Right lobe of liver (tissue), 6 donors: Measurements from ENCODE around the gene CFAP251. TPM values are rescaled to one million over a fixed set of nuclear protein-coding genes. Genes with fewer than 3 reads are reported as not detected.

Experiments used
- ATAC-seq, 4 donors: fragments of 200-7000 bp; cut with Tn5 transposase; one replicate each; pipeline ENCODE4 v1.9.1; 2020; ENCODE audit warnings: mild to moderate bottlenecking in 4 of 4, moderate library complexity in 4 of 4
- DNase-seq, 3 donors: peaks; one replicate each; pipeline ENCODE4 v3.0.0-alpha.2; 2020
- H3K27ac ChIP-seq, 3 donors: fragments of 200-600 bp; one replicate each; pipeline ENCODE4 v1.8.0; 2022
- H3K27me3 ChIP-seq, 2 donors: fragments of 200-600 bp; one replicate each; pipeline ENCODE4 v1.8.0; 2022
- H3K36me3 ChIP-seq, 4 donors: fragments of 200-600 bp; sonication (generic) in 1 of 4; one replicate each; pipeline versions ENCODE4 v1.5.1 to v1.8.0; 2017 to 2022; ENCODE audit warnings: control low read depth in 1 of 4
- H3K4me1 ChIP-seq, 4 donors: fragments of 200-600 bp; sonication (generic) in 1 of 4; one replicate each; pipeline versions ENCODE4 v1.5.1 to v1.8.0; 2017 to 2022; ENCODE audit warnings: control low read depth in 1 of 4
- H3K4me3 ChIP-seq, 3 donors: fragments of 200-600 bp; one replicate each; pipeline ENCODE4 v1.8.0; 2022
- H3K9me3 ChIP-seq, 4 donors: fragments of 200-600 bp; sonication (generic) in 1 of 4; one replicate each; pipeline versions ENCODE4 v1.5.1 to v1.8.0; 2017 to 2022; ENCODE audit warnings: control low read depth in 1 of 4
- CTCF ChIP-seq, 4 donors: fragments of 200-600 bp in 3 of 4; fragments of 450-650 bp in 1 of 4; IDR thresholded peaks; one replicate each; pipeline versions ENCODE4 v1.5.1 to v1.8.0; 2016 to 2022; ENCODE audit warnings: antibody characterized with exemption in 4 of 4, mild to moderate bottlenecking in 2 of 4
- POLR2A ChIP-seq: fragments of 450-650 bp; IDR thresholded peaks from one replicate; pipeline ENCODE4 v1.6.1; 2017; ENCODE audit warnings: antibody characterized with exemption, mild to moderate bottlenecking
- WGBS: methylation state at CpG from one replicate; pipeline ENCODE4 v1.1.6; 2018; ENCODE audit warnings: low coverage, low lambda C conversion rate; ENCODE audit not compliant: insufficient coverage; ENCODE audit errors: missing lambda C conversion rate; 5-methylcytosine and 5-hydroxymethylcytosine counted together
- intact Hi-C, 2 donors: fragments of 100-400 bp; cut with DNase I; formaldehyde crosslinking; loops; one replicate each; pipeline versions ENCODE4 v1.11.2 to v1.14.1; 2022
- total RNA-seq, 6 experiments: library from RNA; depleted of rRNA in 2 of 6; stranded (reverse); fragments of >200 nt in 2 of 6; fragmentation: NEBNext Ultra II Directional in 3 of 6; extraction: Animal tissue kit (Norgen Biotek cat#: 25700) in 3 of 6; gene quantifications; one replicate each; pipeline versions ENCODE4 v1.1.0 to v1.2.4, GENCODE V29; 2016 to 2023
- donor health status: DM: no; HTN: yes; CAD: no.
- donor health status: DM: no; HTN: no; CAD: no.
- donor health status: DM: no; HTN: no; CAD: no.
- donor health status: DM: no; HTN: yes; CAD: no.
- donor health status: DM: no; HTN: yes; CAD: no.

The CFAP251 gene
- total RNA-seq, 6 experiments from 2014 or later: 1.0 to 6.2 (median 2.4) TPM

GRCh38 chr12:121892673-121893561, 25.5 kb upstream of the CFAP251 start:
- DNase-seq (no peak), ATAC-seq (no peak)
- TF ChIP-seq POLR2A (no peak), CTCF (IDR thresholded peaks at IDR 0.05) (no peak)
- H3K9me3 ChIP-seq: no peaks in the 10 kb centered on the region
- 80% methylated on average over 8 of the region's 13 CpGs for WGBS
- H3K27me3 ChIP-seq: no peaks in the 10 kb centered on the region
- H3K27ac ChIP-seq: no peak overlapping the region
- no peak overlapping the region for H3K4me3 ChIP-seq
- peaks cover 0 to 18% (median 5%) of the 10 kb centered on the region in 4 donors for H3K4me1 ChIP-seq
- intact Hi-C loops: loop anchor here in 1 of 2 donors (10.0 kb wide), 1 partner anchor 78 kb away; no protein-coding TSS in a partner anchor
- H3K36me3 ChIP-seq: peaks cover 0 to 26% (median 16%) of the 10 kb centered on the region in 4 donors

GRCh38 chr12:121893961-121894460, 24.4 kb upstream of the CFAP251 start:
- peak overlapping the region in 2 of 3 donors; percentile 15 to 44 for H3K27ac ChIP-seq
- no peak for TF ChIP-seq POLR2A
- no peak for TF ChIP-seq CTCF (IDR thresholded peaks at IDR 0.05)
- H3K4me1 ChIP-seq: peaks cover 0 to 25% (median 5%) of the 10 kb centered on the region in 4 donors
- 14% methylated on average over 1 of the region's 1 CpG for WGBS
- H3K36me3 ChIP-seq: peaks cover 0 to 28% (median 17%) of the 10 kb centered on the region in 4 donors
- DNase-seq (no peak), ATAC-seq (peak; percentile 67 to 80 (median 72))
- no peaks in the 10 kb centered on the region for H3K27me3 ChIP-seq
- H3K4me3 ChIP-seq: no peak overlapping the region
- no peaks in the 10 kb centered on the region for H3K9me3 ChIP-seq
- intact Hi-C loops: loop anchor here in 1 of 2 donors (10.0 kb wide), 1 partner anchor 79 kb away; no protein-coding TSS in a partner anchor

- Histone ChIP-seq H3K27ac (no peak overlapping the region), H3K27me3 (no peaks in the 10 kb centered on the region), H3K36me3 (peaks cover 0 to 34% (median 20%) of the 10 kb centered on the region in 4 donors), H3K4me3 (no peak overlapping the region), H3K9me3 (no peaks in the 10 kb centered on the region), H3K4me1 (peaks cover 0 to 19% (median 5%) of the 10 kb centered on the region in 4 donors)
- ATAC-seq (peak; percentile 33 to 62 (median 55)), DNase-seq (no peak)
- 22% methylated on average over 1 of the region's 7 CpGs for WGBS
- TF ChIP-seq CTCF (IDR thresholded peaks at IDR 0.05) (peak in 3 of 4 donors; percentile 6 to 22 (median 14)), POLR2A (no peak)
- intact Hi-C loops: loop anchor here in 1 of 2 donors (10.0 kb wide), 1 partner anchor 80 kb away; no protein-coding TSS in a partner anchor
These were observed 23.8 kb upstream of the CFAP251 start for GRCh38 chr12:121894633-121895032.

DNA sequence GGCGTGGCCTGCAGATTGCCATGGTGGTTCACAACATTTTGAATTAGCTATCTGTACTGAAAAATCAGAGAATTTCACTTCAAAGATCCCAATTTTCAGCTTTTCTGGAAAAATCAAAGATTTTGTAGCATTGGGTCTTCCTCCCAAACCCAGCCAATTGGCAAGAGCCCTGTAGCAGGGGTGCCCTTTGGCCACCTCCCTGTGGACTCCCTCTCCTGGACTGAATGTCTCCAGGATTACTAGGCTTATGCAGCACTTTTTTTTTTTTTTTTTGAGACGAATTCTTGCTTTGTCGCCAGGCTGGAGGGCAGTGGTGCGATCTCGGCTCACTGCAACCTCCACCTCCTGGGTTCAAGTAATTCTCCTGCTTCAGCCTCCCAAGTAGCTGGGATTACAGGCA, 20.1 kb upstream of the CFAP251 start:
- peak in 3 of 4 donors; percentile 48 to 69 (median 53) for ATAC-seq
- Histone ChIP-seq H3K4me3 (no peak overlapping the region), H3K4me1 (peaks cover 0 to 15% (median 5%) of the 10 kb centered on the region in 4 donors), H3K27me3 (no peaks in the 10 kb centered on the region), H3K9me3 (no peaks in the 10 kb centered on the region), H3K27ac (peak overlapping the region in 1 of 3 donors; percentile 24), H3K36me3 (peaks cover 0 to 66% (median 36%) of the 10 kb centered on the region in 4 donors)
- no peak for DNase-seq
- intact Hi-C loops: loop anchor here in 1 of 2 donors (10.0 kb wide), 1 partner anchor 83 kb away; no protein-coding TSS in a partner anchor
- WGBS: 42% methylated on average over 3 of the region's 5 CpGs
- TF ChIP-seq POLR2A (no peak), CTCF (IDR thresholded peaks at IDR 0.05) (no peak)
